ENCODE measurements around the gene RELA.

The RELA gene

DNA sequence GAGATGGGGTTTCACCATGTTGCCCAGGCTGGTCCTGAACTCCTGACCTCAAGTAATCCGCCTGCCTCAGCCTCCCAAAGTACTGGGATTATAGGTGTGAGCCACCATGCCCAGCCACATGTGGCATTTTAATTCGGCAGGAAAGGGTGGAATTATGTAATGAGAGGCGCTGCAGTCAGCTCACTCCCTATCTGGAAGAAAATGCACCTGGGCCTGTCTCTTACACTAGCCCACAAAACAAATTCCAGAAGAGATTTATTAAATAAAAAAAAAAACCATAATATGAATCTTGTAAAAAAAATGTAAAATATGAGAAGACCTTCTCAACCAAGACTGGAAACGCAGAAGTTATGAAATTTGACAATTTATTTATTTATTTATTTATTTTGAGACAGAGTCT, 41.1 kb upstream of the RELA start:
- no peak overlapping the region for H3K4me3 ChIP-seq (ENCODE audit: low read length)
- DNase-seq (ENCODE audit: low read depth): no peak
- TF ChIP-seq, protein P1, sequence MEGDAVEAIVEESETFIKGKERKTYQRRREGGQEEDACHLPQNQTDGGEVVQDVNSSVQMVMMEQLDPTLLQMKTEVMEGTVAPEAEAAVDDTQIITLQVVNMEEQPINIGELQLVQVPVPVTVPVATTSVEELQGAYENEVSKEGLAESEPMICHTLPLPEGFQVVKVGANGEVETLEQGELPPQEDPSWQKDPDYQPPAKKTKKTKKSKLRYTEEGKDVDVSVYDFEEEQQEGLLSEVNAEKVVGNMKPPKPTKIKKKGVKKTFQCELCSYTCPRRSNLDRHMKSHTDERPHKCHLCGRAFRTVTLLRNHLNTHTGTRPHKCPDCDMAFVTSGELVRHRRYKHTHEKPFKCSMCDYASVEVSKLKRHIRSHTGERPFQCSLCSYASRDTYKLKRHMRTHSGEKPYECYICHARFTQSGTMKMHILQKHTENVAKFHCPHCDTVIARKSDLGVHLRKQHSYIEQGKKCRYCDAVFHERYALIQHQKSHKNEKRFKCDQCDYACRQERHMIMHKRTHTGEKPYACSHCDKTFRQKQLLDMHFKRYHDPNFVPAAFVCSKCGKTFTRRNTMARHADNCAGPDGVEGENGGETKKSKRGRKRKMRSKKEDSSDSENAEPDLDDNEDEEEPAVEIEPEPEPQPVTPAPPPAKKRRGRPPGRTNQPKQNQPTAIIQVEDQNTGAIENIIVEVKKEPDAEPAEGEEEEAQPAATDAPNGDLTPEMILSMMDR (conservative IDR thresholded peaks at IDR 0.05; ENCODE audit: low read length): no peak

DNA sequence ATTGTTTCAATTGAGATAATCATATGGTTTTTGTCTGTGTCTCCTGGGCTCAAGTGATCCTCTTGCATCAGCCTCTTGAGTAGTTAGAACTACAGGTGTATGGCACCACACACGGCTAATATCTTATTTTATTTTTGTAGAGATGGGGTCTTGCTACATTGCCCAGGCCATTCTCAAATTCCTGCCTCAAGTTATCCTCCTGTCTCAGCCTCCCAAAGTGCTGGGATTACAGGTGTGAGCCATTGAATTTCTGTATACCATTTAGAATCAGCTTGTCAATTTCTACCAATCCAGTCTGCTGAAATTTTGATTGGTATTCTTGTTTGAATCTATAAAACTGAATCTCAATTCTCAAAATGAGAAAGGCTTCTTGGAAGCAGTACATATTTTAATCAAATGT, 39.0 kb upstream of the RELA start:
- DNase-seq (ENCODE audit: low read depth): no peak
- no peak overlapping the region for H3K4me3 ChIP-seq (ENCODE audit: low read length)
- TF ChIP-seq, protein P1 (conservative IDR thresholded peaks at IDR 0.05; ENCODE audit: low read length): no peak

DNA sequence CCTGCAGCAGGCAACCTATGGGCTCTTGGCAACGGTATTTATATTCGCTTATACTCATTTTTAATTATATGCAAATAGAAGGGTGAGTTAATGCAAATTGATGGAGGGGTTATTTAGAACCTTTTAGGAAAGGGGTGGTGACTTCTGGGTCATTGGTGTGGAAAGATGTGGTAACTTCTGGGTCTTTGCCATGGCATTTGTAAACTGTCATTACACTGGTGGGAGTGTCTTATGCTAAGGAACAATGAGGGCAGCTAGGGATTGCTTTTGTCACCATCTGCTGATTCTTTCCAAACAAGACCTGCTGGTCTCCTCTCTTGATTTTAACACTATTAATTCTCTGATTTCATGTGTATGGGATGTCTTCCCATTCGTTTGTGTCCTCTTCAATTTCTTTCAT, 37.7 kb upstream of the RELA start:
- TF ChIP-seq, protein P1 (conservative IDR thresholded peaks at IDR 0.05; ENCODE audit: low read length): no peak
- H3K4me3 ChIP-seq (ENCODE audit: low read length): no peak overlapping the region
- peak; percentile 17 for DNase-seq (ENCODE audit: low read depth)

DNA sequence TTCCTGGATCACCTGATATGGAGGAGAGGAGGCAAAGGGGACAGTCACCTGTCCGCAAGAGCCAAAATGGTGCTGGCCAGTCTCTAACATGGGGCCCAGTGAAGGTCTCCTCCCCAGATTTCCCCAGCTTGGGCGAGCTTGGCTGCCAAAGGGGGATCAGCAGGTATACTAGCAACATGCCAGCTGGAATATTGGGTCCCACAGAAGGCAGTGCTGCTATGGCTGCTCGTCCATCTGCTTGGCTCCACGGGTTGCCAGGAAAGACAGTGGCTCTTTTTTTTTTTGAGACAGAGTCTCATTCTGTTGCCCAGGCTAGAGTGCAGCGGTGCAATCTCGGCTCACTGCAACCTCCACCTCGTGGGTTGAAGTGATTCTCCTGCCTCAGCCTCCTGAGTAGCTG, 36.6 kb upstream of the RELA start:
- TF ChIP-seq, protein P1 (conservative IDR thresholded peaks at IDR 0.05; ENCODE audit: low read length): no peak
- no peak for DNase-seq (ENCODE audit: low read depth)
- H3K4me3 ChIP-seq (ENCODE audit: low read length): no peak overlapping the region

DNA sequence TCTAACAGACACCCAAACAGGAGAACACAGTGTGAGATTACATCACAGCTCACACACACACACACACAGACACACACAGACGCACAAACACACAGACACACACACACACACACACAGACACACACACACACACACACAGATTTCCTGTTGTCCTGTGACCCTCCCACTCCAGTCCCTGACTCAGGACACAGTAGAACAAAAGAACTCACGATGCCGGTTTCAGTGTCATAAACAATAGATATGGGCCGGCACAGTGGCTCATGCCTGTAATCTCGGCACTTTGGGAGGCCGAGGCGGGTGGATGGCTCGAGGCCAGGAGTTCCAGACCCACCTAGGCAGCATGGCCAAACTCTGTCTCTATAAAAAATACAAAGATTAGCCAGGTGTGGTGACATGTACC, 35.5 kb upstream of the RELA start:
- no peak overlapping the region for H3K4me3 ChIP-seq (ENCODE audit: low read length)
- TF ChIP-seq, protein P1 (conservative IDR thresholded peaks at IDR 0.05; ENCODE audit: low read length): no peak
- DNase-seq (ENCODE audit: low read depth): no peak

DNA sequence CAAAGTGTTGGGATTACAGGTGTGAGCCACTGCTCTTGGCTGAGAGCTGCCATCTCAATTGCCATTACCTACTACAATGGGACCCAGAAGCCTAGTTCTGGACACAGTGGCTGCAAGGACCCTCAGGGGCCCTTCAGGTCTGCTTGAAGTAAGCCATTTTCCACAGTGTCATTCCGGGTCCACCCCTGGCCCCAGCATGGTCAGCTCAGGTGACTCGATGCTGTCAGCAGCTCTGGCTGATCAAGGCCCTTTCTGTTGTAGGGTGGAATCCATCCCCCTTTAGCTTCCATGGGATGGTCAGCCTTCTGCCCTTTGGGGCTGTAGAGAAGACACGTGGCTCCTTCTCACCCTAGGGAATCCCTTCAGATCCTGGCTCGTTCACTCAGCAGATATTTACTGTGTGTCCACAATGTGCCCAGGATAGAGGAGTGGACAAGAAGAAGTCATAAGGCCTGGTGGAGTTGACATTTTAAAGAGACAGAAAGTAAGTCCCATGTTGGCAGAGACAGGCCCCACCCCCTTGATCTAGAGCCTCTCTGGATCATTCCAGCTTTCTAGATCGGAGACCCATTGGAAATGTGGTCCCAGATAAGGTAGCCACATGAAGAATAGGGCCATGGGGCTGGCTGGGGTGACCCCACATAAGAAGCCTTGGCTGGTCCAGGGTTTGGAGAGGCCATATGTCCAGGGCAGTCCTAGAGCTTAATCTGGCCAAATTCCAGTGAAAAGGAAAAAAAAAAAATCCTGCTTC, 34.3 kb upstream of the RELA start:
- no peak for DNase-seq (ENCODE audit: low read depth)
- H3K4me3 ChIP-seq (ENCODE audit: low read length): no peak overlapping the region
- TF ChIP-seq, protein P1 (conservative IDR thresholded peaks at IDR 0.05; ENCODE audit: low read length): no peak

DNA sequence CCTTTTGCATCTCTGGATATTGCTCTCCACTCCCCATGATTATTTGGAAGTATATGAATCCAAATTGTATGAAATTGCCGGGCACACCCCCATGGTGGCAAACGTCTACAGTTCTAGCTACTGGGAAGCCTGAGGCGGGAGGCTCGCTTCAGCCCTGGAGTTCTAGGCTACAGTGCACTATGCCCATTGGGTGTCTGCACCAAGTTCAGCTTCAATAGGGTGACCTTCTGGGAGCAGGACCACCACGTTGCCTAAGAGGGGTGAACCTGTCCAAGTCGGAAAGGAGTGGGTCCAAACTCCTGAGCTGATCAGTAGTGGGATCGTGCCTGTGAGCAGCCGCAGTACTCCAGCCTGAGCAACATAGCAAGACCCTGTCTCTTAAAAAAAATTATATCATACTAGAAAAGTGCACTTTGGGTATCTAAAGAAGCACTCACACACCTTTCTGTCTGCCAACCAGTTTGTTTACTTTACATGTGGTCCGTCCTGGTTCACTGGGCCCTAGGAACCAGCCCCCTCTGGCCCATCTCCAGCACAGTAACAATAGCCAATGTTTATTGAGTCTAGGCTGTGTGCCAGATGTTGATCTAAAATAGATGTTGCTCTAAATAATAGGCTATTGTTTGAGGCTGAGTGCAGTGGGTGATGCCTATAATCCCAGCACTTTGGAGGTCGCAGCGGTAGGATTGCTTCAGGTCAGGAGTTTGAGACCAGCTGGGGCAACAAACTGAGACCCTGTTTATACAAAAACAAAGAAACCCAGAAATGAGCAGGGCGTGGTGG, 32.9 kb upstream of the RELA start:
- no peak for DNase-seq (ENCODE audit: low read depth)
- H3K4me3 ChIP-seq (ENCODE audit: low read length): no peak overlapping the region
- TF ChIP-seq, protein P1 (conservative IDR thresholded peaks at IDR 0.05; ENCODE audit: low read length): no peak

Measured in AG10803 (cell line).